Astrocyte (in vitro differentiated cells and primary cell): Measurements from ENCODE around the gene PXT1. TPM values are rescaled to one million over a fixed set of nuclear protein-coding genes. Genes with fewer than 3 reads are reported as not detected.

ENCODE experiments used
- DNase-seq: peaks from one replicate; pipeline ENCODE4 v3.0.0-alpha.2; 2010; ENCODE audit warnings: low read depth
- FAIRE-seq: peaks from 2 replicates; lab custom pipeline; 2011; peaks lifted over from hg19 to GRCh38; lab: Jason Lieb, UNC
- H2AFZ ChIP-seq: 2 replicates; pipeline ENCODE4 v1.6.0; 2012; ENCODE audit warnings: low read depth, low read length, inconsistent platforms
- H3K27ac ChIP-seq: 2 replicates; pipeline ENCODE4 v1.5.1; 2011; ENCODE audit warnings: low read depth, low read length, inconsistent platforms
- H3K27me3 ChIP-seq: 2 replicates; pipeline ENCODE4 v1.6.0; 2011; ENCODE audit warnings: low read length, inconsistent platforms; ENCODE audit not compliant: insufficient read depth
- H3K36me3 ChIP-seq: 2 replicates; pipeline ENCODE4 v1.5.1; 2011; ENCODE audit warnings: low read length, inconsistent platforms; ENCODE audit not compliant: insufficient read depth
- H3K4me1 ChIP-seq: 2 replicates; pipeline ENCODE4 v1.5.1; 2011; ENCODE audit warnings: low read length, inconsistent platforms; ENCODE audit not compliant: insufficient read depth
- H3K4me2 ChIP-seq: 2 replicates; pipeline ENCODE4 v1.6.0; 2012; ENCODE audit warnings: low read length, inconsistent platforms
- H3K4me3 ChIP-seq: 2 replicates; pipeline ENCODE4 v1.5.1; 2011; ENCODE audit warnings: low read depth, mild to moderate bottlenecking, low read length, inconsistent platforms; ENCODE audit not compliant: insufficient read depth
- H3K79me2 ChIP-seq: 2 replicates; pipeline ENCODE4 v1.6.0; 2012; ENCODE audit warnings: mild to moderate bottlenecking, low read length, inconsistent platforms; ENCODE audit not compliant: insufficient read depth
- H3K9ac ChIP-seq: 2 replicates; pipeline ENCODE4 v1.6.0; 2012; ENCODE audit warnings: mild to moderate bottlenecking, low read length, inconsistent platforms
- H3K9me3 ChIP-seq: 2 replicates; pipeline ENCODE4 v1.5.1; 2012; ENCODE audit warnings: low read depth, mild to moderate bottlenecking, low read length, inconsistent platforms; ENCODE audit not compliant: insufficient read depth
- H4K20me1 ChIP-seq: 2 replicates; pipeline ENCODE4 v1.6.0; 2012; ENCODE audit warnings: low read length, inconsistent platforms; ENCODE audit not compliant: insufficient read depth
- H3K27ac Mint-ChIP-seq: one replicate; pipeline ENCODE4 v1.8.0; 2021; ENCODE audit warnings: mild to moderate bottlenecking, mixed read lengths; ENCODE audit not compliant: unreplicated experiment
- H3K27me3 Mint-ChIP-seq: one replicate; pipeline ENCODE4 v1.8.0; 2021; ENCODE audit warnings: low read depth, mixed read lengths; ENCODE audit not compliant: unreplicated experiment
- H3K36me3 Mint-ChIP-seq: one replicate; pipeline ENCODE4 v1.8.0; 2021; ENCODE audit warnings: low read depth, mixed read lengths; ENCODE audit not compliant: unreplicated experiment
- H3K4me1 Mint-ChIP-seq: one replicate; pipeline ENCODE4 v1.8.0; 2021; ENCODE audit warnings: low read depth, mixed read lengths; ENCODE audit not compliant: unreplicated experiment
- H3K4me3 Mint-ChIP-seq: one replicate; pipeline ENCODE4 v1.8.0; 2021; ENCODE audit warnings: mild to moderate bottlenecking, moderate library complexity, mixed read lengths; ENCODE audit not compliant: unreplicated experiment
- H3K9me3 Mint-ChIP-seq: one replicate; pipeline ENCODE4 v1.8.0; 2021; ENCODE audit warnings: mild to moderate bottlenecking, mixed read lengths; ENCODE audit not compliant: unreplicated experiment
- CTCF ChIP-seq: IDR thresholded peaks from 2 replicates; pipeline ENCODE4 v1.5.1; 2011; ENCODE audit warnings: low read depth, mild to moderate bottlenecking, inconsistent platforms, low read length, moderate library complexity; ENCODE audit not compliant: insufficient read depth
- EZH2 ChIP-seq: IDR thresholded peaks from 2 replicates; pipeline ENCODE4 v1.6.1; 2012; ENCODE audit warnings: mild to moderate bottlenecking, low read length, inconsistent platforms; ENCODE audit not compliant: insufficient read depth
- total RNA-seq: library from RNA; stranded (reverse); gene quantifications from 2 replicates; pipeline ENCODE4 v1.2.1, GENCODE V29; 2021

PXT1 gene
- total RNA-seq, 1 donor from 2014 or later: 0.09 TPM

- H4K20me1 ChIP-seq: no peaks in the 10 kb centered on the region
- peak overlapping the region; percentile 93 for H2AFZ ChIP-seq
- peak overlapping the region; percentile 65 for H3K4me3 ChIP-seq
- H3K4me2 ChIP-seq: peak overlapping the region; percentile 90
- DNase-seq: peak; percentile 51
- Mint-ChIP-seq H3K9me3 (no peaks in the 10 kb centered on the region), H3K27me3 (peaks cover 40% of the 10 kb centered on the region), H3K36me3 (no peaks in the 10 kb centered on the region), H3K27ac (peak overlapping the region; percentile 5), H3K4me3 (peak overlapping the region; percentile 92), H3K4me1 (peaks cover 6% of the 10 kb centered on the region)
- H3K36me3 ChIP-seq: no peaks in the 10 kb centered on the region
- H3K79me2 ChIP-seq: no peaks in the 10 kb centered on the region
- peaks cover 28% of the 10 kb centered on the region for H3K27me3 ChIP-seq
- peaks cover 12% of the 10 kb centered on the region for H3K4me1 ChIP-seq
- no peak for FAIRE-seq
- H3K27ac ChIP-seq: no peak overlapping the region
- TF ChIP-seq CTCF (no peak), EZH2 (no peak)
- H3K9me3 ChIP-seq: no peaks in the 10 kb centered on the region
- peak overlapping the region; percentile 71 for H3K9ac ChIP-seq
Observed at GRCh38 chr6:36386495-36387439, 55.9 kb downstream of the PXT1 start.

- no peak overlapping the region for H3K4me3 Mint-ChIP-seq
- no peak overlapping the region for H3K4me2 ChIP-seq
- no peak for FAIRE-seq
Observed at GRCh38 chr6:36384095-36384494, 58.6 kb downstream of the PXT1 start.

More at GRCh38 chr6:36384095-36384494, 58.6 kb downstream of the PXT1 start:
- H3K79me2 ChIP-seq: no peaks in the 10 kb centered on the region
- no peaks in the 10 kb centered on the region for H3K36me3 ChIP-seq
- H3K27ac ChIP-seq: no peak overlapping the region
- Mint-ChIP-seq H3K9me3 (no peaks in the 10 kb centered on the region), H3K27me3 (peaks cover 35% of the 10 kb centered on the region), H3K27ac (no peak overlapping the region), H3K4me1 (peaks cover 6% of the 10 kb centered on the region), H3K36me3 (no peaks in the 10 kb centered on the region)
- DNase-seq: no peak
- H3K4me1 ChIP-seq: peaks cover 12% of the 10 kb centered on the region
- TF ChIP-seq CTCF (no peak), EZH2 (no peak)
- peaks cover 24% of the 10 kb centered on the region for H3K27me3 ChIP-seq
- H4K20me1 ChIP-seq: no peaks in the 10 kb centered on the region
- H3K4me3 ChIP-seq: no peak overlapping the region
- no peaks in the 10 kb centered on the region for H3K9me3 ChIP-seq
- no peak overlapping the region for H3K9ac ChIP-seq
- H2AFZ ChIP-seq: no peak overlapping the region
